Neural progenitor cell (in vitro differentiated cells): ENCODE results near the gene MSI1. TPM values are rescaled to one million over a fixed set of nuclear protein-coding genes. Genes with fewer than 3 reads are reported as not detected.

ENCODE experiments used
- DNase-seq: peaks from one replicate; pipeline ENCODE4 v3.0.0-alpha.2; 2016; ENCODE audit warnings: low spot score
- H2AFZ ChIP-seq: fragments of 200-600 bp; sonication (generic); replicated peaks from 2 replicates; pipeline ENCODE4 v1.6.1; 2016; ENCODE audit warnings: antibody characterized with exemption
- H3F3A ChIP-seq: fragments of 200-600 bp; sonication (generic); 2 replicates; pipeline ENCODE4 v1.6.1; 2016; ENCODE audit warnings: antibody characterized with exemption, low read depth
- H3K27ac ChIP-seq: fragments of 200-600 bp; sonication (generic); 2 replicates; pipeline ENCODE4 v1.5.1; 2016; ENCODE audit warnings: mild to moderate bottlenecking
- H3K27me3 ChIP-seq: fragments of 200-600 bp; sonication (generic); 2 replicates; pipeline ENCODE4 v1.6.1; 2016; ENCODE audit warnings: mild to moderate bottlenecking, moderate library complexity
- H3K36me3 ChIP-seq: fragments of 200-600 bp; sonication (generic); 2 replicates; pipeline ENCODE4 v1.5.1; 2016
- H3K4me1 ChIP-seq: fragments of 200-600 bp; sonication (generic); 2 replicates; pipeline ENCODE4 v1.6.1; 2016; ENCODE audit warnings: mixed run types
- H3K4me2 ChIP-seq: fragments of 200-600 bp; sonication (generic); 2 replicates; pipeline ENCODE4 v1.6.1; 2016
- H3K4me3 ChIP-seq: fragments of 200-600 bp; sonication (generic); 2 replicates; pipeline ENCODE4 v1.5.1; 2016
- H3K79me2 ChIP-seq: fragments of 200-600 bp; sonication (generic); 2 replicates; pipeline ENCODE4 v1.6.1; 2016; ENCODE audit warnings: low read depth
- H3K9ac ChIP-seq: fragments of 200-600 bp; sonication (generic); 2 replicates; pipeline ENCODE4 v1.6.1; 2016
- H3K9me3 ChIP-seq: fragments of 200-600 bp; sonication (generic); 2 replicates; pipeline ENCODE4 v1.5.1; 2016; ENCODE audit warnings: low read depth
- H4K20me1 ChIP-seq: fragments of 200-600 bp; sonication (generic); 2 replicates; pipeline ENCODE4 v1.6.1; 2016; ENCODE audit warnings: low read depth
- H3K27ac Mint-ChIP-seq: 3 replicates; pipeline ENCODE4 v1.8.0; 2021; ENCODE audit warnings: mixed read lengths
- H3K27me3 Mint-ChIP-seq: 2 replicates; pipeline ENCODE4 v1.8.0; 2022; ENCODE audit warnings: low read depth, mild to moderate bottlenecking, inconsistent platforms, moderate library complexity, mixed read lengths; ENCODE audit not compliant: insufficient read depth
- H3K36me3 Mint-ChIP-seq: 3 replicates; pipeline ENCODE4 v1.8.0; 2021; ENCODE audit warnings: mixed read lengths
- H3K4me1 Mint-ChIP-seq: 3 replicates; pipeline ENCODE4 v1.8.0; 2021; ENCODE audit warnings: mixed read lengths
- H3K4me3 Mint-ChIP-seq: 3 replicates; pipeline ENCODE4 v1.8.0; 2021; ENCODE audit warnings: mild to moderate bottlenecking, moderate library complexity, mixed read lengths
- H3K9me3 Mint-ChIP-seq: 3 replicates; pipeline ENCODE4 v1.8.0; 2020; ENCODE audit warnings: mixed read lengths
- EZH2 ChIP-seq: fragments of 200-600 bp; sonication (generic); IDR thresholded peaks from 2 replicates; pipeline ENCODE4 v1.6.1; 2017; ENCODE audit warnings: antibody characterized with exemption, mild to moderate bottlenecking, moderate library complexity
- EZH2phosphoT487 ChIP-seq: fragments of 200-600 bp; sonication (generic); IDR thresholded peaks from 2 replicates; pipeline ENCODE4 v1.6.1; 2017; ENCODE audit warnings: antibody characterized with exemption
- total RNA-seq: library from RNA; depleted of rRNA; stranded (reverse); fragments of >200 nt; gene quantifications from 2 replicates; pipeline ENCODE4 v1.2.3, GENCODE V29; 2015; ENCODE audit warnings: low replicate concordance
- TF ChIP-seq, protein P1 (sequence below): fragments of 200-600 bp; sonication (generic); IDR thresholded peaks from 2 replicates; pipeline ENCODE4 v1.5.1; 2017; ENCODE audit warnings: antibody characterized with exemption, mild to moderate bottlenecking

MSI1 gene
- total RNA-seq, 1 donor from 2014 or later: 40.2 TPM

DNA sequence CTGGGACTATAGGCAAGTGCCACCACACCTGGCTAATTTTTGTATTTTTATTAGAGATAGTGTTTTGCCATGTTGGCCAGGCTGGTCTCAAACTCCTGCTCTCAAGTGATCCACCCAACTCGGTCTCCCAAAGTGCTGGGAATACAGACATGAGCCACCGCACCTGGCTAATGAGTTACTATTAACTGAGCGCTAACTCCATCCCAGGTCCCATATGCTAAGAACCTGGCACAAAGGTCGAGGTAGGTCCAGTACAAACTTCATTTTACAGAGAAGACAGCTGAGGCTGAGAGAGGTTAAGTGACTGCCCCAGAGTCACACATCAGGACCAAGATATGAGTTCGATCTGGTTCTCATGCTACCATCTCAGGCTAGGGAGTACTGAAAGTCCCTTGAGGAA, 36.9 kb downstream of the MSI1 start:
- H3K4me1 ChIP-seq: no peaks in the 10 kb centered on the region
- TF ChIP-seq, protein P1, sequence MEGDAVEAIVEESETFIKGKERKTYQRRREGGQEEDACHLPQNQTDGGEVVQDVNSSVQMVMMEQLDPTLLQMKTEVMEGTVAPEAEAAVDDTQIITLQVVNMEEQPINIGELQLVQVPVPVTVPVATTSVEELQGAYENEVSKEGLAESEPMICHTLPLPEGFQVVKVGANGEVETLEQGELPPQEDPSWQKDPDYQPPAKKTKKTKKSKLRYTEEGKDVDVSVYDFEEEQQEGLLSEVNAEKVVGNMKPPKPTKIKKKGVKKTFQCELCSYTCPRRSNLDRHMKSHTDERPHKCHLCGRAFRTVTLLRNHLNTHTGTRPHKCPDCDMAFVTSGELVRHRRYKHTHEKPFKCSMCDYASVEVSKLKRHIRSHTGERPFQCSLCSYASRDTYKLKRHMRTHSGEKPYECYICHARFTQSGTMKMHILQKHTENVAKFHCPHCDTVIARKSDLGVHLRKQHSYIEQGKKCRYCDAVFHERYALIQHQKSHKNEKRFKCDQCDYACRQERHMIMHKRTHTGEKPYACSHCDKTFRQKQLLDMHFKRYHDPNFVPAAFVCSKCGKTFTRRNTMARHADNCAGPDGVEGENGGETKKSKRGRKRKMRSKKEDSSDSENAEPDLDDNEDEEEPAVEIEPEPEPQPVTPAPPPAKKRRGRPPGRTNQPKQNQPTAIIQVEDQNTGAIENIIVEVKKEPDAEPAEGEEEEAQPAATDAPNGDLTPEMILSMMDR: no peak
- TF ChIP-seq EZH2 (no peak), EZH2phosphoT487 (no peak)
- no peak for DNase-seq
- H3K79me2 ChIP-seq: no peaks in the 10 kb centered on the region
- no peak overlapping the region for H3K4me3 ChIP-seq
- H2AFZ ChIP-seq: no peak overlapping the region
- H3K4me3 Mint-ChIP-seq: no peak overlapping the region
- H3K27ac Mint-ChIP-seq: no peak overlapping the region
- no peaks in the 10 kb centered on the region for H3K9me3 ChIP-seq
- H3K4me1 Mint-ChIP-seq: peaks cover 2% of the 10 kb centered on the region
- no peaks in the 10 kb centered on the region for H3K36me3 ChIP-seq
- H3K27ac ChIP-seq: no peak overlapping the region
- H3K9me3 Mint-ChIP-seq: peaks cover 13% of the 10 kb centered on the region
- H3K36me3 Mint-ChIP-seq: peaks cover 3% of the 10 kb centered on the region
- no peaks in the 10 kb centered on the region for H3F3A ChIP-seq
- H3K9ac ChIP-seq: no peak overlapping the region
- H3K27me3 Mint-ChIP-seq: peaks cover 8% of the 10 kb centered on the region
- no peak overlapping the region for H3K4me2 ChIP-seq
- no peaks in the 10 kb centered on the region for H3K27me3 ChIP-seq
- no peaks in the 10 kb centered on the region for H4K20me1 ChIP-seq

DNA sequence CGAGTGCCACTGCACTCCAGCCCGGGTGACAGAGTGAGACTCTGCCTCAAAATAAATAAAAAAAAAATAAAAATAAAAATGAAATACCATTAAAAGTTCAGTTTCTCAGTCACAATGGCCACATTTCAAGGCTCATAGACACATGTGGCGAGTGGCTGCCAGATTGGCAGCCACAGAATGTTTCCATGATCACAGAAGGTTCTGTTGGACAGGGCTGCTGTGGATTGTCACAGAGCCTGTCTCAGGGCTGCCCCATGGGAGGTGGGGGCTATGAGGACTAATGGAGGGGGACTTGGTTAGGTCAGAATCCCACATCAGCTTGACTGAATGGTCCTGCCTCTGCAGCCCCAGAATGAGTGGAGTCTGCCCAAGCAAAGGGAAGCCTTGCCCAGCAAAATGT, 37.6 kb downstream of the MSI1 start:
- Histone ChIP-seq H3F3A (no peaks in the 10 kb centered on the region), H3K4me1 (no peaks in the 10 kb centered on the region), H3K79me2 (no peaks in the 10 kb centered on the region), H3K4me2 (no peak overlapping the region), H3K9me3 (no peaks in the 10 kb centered on the region), H3K36me3 (no peaks in the 10 kb centered on the region), H2AFZ (no peak overlapping the region), H3K4me3 (no peak overlapping the region), H3K9ac (no peak overlapping the region), H3K27ac (no peak overlapping the region), H4K20me1 (no peaks in the 10 kb centered on the region), H3K27me3 (peaks cover under 1% of the 10 kb centered on the region)
- DNase-seq: no peak
- Mint-ChIP-seq H3K36me3 (no peaks in the 10 kb centered on the region), H3K27ac (no peak overlapping the region), H3K9me3 (peaks cover 7% of the 10 kb centered on the region), H3K4me3 (no peak overlapping the region), H3K27me3 (peaks cover 8% of the 10 kb centered on the region), H3K4me1 (peaks cover 2% of the 10 kb centered on the region)
- TF ChIP-seq, protein P1: no peak
- TF ChIP-seq EZH2phosphoT487 (no peak), EZH2 (no peak)

DNA sequence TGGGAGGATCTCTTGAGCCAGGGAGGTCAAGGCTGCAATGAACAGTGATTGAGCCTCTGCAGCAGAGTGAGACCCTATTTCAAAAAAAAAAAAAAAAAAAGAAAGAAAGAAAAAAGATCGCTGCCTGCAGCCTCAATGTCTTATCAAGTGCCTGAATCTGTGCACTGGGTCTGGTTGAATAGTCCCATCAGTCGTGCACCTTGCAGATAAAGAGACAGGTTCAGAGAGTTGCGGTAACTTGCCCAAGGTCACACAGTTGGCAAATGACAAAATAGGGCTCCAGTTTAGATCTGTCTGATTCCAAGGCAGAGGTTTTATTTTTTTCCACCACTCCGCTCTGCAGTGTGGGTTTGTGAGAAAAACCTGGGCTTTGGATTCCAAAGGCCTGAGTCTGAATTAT, 40.7 kb downstream of the MSI1 start:
- Histone ChIP-seq H3K9ac (no peak overlapping the region), H3K4me3 (no peak overlapping the region), H3K4me1 (no peaks in the 10 kb centered on the region), H3K27me3 (peaks cover 8% of the 10 kb centered on the region), H3K79me2 (no peaks in the 10 kb centered on the region), H2AFZ (no peak overlapping the region), H3F3A (no peaks in the 10 kb centered on the region), H3K27ac (no peak overlapping the region), H3K9me3 (no peaks in the 10 kb centered on the region), H4K20me1 (no peaks in the 10 kb centered on the region), H3K36me3 (no peaks in the 10 kb centered on the region), H3K4me2 (no peak overlapping the region)
- no peak overlapping the region for H3K4me3 Mint-ChIP-seq
- no peak overlapping the region for H3K27ac Mint-ChIP-seq
- H3K9me3 Mint-ChIP-seq: no peaks in the 10 kb centered on the region
- TF ChIP-seq, protein P1: no peak
- no peak for TF ChIP-seq EZH2phosphoT487
- no peak for TF ChIP-seq EZH2
- no peaks in the 10 kb centered on the region for H3K36me3 Mint-ChIP-seq
- DNase-seq: no peak
- peaks cover 14% of the 10 kb centered on the region for H3K27me3 Mint-ChIP-seq
- H3K4me1 Mint-ChIP-seq: peaks cover 8% of the 10 kb centered on the region

DNA sequence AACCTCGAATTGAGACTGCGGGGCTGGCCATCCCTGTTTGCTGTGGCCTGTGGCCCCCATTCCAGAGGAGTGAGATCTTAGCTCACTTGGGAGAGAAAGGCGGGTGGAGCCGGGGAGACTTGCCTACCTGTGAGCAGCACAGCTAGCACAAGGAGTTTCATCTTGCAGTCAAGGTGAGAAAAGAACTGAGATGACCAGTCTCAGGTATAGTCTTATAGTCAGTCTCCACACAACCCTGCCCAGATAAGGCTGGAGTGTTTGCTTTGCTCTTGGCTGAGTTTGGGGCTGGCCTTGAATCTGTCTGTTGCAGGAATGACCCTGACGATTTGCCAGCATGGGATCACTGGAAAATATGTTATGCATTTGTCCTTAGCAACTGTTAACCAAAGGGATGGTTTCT, 41.4 kb downstream of the MSI1 start, which contains the start of gene PLA2G1B:
Gene PLA2G1B, minus strand, starts transcription at position 187 of the 400 bp plus-strand sequence. Its CDS starts 26 bp downstream, at position 161.
- Histone ChIP-seq H3K36me3 (no peaks in the 10 kb centered on the region), H3K4me1 (no peaks in the 10 kb centered on the region), H3K79me2 (no peaks in the 10 kb centered on the region), H3K4me3 (no peak within 1 kb of the TSS), H3K9ac (no peak within 1 kb of the TSS), H3K27ac (no peak within 1 kb of the TSS), H2AFZ (no peak within 1 kb of the TSS), H3K27me3 (peaks cover 8% of the 10 kb centered on the region), H4K20me1 (no peaks in the 10 kb centered on the region), H3K4me2 (no peak within 1 kb of the TSS), H3K9me3 (no peaks in the 10 kb centered on the region), H3F3A (no peaks in the 10 kb centered on the region)
- H3K4me1 Mint-ChIP-seq: peaks cover 8% of the 10 kb centered on the region
- no peak within 1 kb of the TSS for H3K27ac Mint-ChIP-seq
- no peak for DNase-seq
- no peak for TF ChIP-seq EZH2phosphoT487
- TF ChIP-seq, protein P1: no peak
- no peak for TF ChIP-seq EZH2
- no peaks in the 10 kb centered on the region for H3K9me3 Mint-ChIP-seq
- no peak within 1 kb of the TSS for H3K4me3 Mint-ChIP-seq
- H3K36me3 Mint-ChIP-seq: no peaks in the 10 kb centered on the region
- peaks cover 14% of the 10 kb centered on the region for H3K27me3 Mint-ChIP-seq
